NCI-H1092 (cell line): ENCODE results near the gene EVPLL.
"Not testable (repeated sequence)": the region's sequence is repeated elsewhere in the genome, so short reads cannot be mapped to it uniquely, and the experiment has no call there.

ENCODE experiments used
- DNase-seq: peaks from one replicate; lab custom pipeline; 2025; lab: John Stamatoyannopoulos, UW

EVPLL gene

DNA sequence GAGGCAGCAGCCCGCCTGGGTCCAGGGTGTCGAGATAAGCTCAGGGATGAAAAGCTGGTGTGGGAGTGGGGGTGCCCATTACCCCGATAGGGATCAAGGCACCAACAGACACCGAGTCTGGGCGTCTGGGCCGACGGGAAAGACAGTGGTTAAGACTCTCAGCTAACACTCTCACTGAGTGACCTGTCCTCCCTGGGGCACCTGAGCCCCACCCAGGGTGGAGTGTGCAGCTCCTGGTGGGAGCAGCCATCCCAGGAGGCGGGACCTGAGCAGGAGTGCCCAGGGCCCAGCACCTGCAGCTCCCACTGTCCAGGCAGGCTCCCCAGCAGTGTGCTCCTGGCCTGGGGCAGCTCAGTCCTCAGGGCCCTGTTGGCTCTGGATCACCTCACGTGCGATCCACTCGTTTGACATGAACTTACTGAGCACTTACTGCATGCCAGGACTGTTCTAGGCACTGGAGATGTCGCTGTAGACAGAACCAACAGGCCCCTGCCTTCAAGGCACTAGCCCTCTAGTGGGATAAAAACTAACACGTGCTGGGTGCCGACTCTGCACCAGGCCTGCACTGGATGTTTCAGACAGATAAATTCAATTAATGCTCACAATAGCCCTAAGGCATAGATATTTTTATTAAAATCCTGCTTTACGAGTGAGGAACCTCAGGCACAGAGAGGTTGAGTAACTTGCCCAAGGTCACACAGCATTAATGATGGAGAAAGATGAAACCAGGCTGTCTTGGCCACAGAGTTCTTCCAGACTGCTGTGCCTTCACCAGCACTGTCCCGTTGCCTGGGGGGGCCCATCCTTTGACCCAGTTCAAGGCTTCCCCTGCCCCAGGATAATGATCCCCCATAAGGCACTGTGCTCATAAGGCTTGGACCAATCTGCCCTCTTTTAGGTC lies 1.9 kb downstream of the EVPLL start:
- no peak for DNase-seq

DNA sequence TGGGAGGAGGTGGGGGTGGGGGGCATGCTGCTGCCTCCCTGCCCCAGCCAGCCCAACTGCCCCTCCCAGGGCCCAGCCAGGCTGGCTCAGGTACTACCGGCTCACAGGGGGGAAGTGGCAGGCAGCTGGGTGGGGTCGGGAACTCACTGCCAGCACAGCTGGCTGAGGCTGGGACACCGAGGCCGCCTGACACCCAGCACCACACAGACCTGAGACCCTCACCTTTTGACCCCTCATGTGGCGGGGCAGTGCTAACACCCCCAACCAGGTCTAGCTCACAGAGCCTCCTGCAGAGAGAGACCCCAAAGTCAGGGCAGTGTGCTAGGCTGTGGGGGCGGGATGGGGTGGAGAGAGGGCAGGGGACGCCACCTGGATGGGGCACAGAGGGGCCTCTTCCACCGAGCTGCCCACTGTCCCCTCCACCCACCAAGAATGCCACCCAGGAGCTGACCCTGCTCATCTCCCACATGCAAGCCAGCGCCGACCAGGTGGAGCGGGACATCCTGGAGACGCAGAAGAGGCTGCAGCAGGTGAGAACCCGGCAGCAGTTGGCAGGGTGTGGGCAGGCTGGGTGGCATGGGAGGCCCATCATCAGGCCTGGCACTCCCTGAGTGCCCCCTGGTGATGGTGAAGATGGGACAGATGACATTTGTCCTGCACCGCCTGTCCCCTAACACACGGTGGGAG lies 3.0 kb downstream of the EVPLL start:
- DNase-seq = no peak

DNA sequence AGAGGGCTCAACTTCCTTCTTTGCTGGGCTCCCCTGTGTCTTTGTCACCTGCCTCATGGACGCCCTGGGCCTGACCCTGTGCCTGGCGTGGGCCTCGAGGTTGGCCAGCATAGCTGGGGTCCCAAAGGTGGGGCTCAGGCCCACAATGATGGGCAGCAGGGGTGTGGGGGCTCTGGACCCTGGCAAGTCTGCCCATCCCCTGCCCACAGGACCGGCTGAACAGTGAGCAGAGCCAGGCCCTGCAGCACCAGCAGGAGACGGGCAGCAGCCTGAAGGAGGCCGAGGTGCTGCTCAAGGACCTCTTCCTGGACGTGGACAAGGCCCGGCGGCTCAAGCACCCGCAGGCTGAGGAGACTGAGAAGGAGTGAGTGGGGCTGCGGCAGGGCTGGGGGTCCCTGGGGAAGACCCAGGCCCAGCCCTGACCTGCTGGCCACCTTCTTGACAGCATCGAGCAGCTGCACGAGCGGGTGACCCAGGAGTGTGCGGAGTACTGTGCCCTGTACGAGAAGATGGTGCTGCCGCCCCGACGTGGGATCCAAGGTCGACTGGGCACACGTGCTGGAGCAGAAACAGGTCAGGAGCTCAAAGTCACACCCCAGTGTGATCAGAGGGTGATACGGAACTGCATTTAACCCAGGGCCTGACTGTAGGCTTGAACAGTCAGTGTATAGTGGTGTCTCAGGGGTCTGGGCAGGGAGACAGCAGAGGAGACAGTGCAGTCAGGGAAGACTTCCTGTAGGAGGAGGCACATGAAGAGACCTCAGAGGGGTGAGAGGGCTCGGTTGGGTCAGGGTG lies 3.8 kb downstream of the EVPLL start:
- DNase-seq = no peak

DNA sequence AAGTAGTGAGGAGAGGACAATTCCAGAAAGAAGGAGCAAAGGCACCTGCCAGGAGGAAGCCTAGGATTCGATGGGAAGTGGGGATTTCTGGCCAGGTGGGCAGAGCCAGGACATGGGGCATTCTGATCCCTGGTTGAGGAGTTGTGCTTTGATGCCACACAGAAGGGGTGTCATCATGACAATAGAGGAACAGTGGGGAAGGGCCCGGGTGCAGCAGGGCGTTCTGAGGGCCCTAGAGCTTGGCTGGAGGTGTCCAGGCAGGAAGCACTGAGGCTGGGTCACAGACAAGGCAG lies 4.3 kb downstream of the EVPLL start:
- DNase-seq = no peak

DNA sequence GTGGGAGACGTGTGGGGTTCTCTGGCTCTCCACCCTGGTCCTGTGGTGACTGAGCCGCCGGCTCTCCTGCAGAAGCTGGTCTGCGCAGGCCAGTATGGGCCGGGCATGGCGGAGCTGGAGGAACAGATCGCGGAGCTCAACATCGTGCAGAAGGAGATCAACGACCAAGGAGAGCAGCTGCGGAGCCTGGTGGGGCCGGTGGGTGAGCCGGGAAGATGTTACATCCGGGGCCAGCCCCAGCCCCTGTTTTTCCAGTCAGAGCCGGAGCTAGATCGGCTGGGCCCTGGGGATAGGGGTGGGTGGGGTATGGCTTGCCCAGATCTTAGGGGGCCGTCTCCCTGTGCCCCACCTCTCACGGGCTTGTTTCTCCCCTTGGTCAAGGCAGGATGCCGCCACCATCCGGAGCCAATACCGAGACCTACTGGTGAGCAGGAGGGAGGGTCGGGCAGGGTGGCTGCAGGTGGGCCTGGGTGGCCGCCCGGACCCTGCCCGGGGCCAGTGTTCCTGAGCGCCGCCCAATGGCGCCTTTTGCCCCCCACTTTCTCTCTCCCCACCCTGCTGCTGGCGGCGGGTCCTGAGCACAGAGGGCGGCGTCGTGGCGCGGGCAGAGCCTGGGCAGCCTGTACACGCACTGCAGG lies 5.0 kb downstream of the EVPLL start:
- no peak for DNase-seq

DNA sequence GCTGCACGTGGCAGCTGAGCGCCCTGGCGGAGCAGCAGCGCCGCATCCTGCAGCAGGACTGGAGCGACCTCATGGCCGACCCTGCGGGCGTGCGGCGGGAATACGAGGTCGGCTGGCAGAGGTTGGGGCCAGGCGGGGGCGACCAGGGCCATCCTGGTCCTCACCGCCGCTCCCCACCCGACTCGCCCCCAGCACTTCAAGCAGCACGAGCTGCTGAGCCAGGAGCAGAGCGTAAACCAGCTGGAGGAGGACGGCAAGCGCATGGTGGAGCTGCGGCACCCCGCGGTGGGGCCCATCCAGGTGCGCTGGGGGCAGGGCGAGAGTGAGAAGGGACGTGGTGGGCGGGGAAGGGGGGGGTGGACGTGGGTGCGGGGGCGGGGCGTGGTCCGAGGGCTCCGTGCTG lies 5.5 kb downstream of the EVPLL start:
- DNase-seq = peak; percentile 2

DNA sequence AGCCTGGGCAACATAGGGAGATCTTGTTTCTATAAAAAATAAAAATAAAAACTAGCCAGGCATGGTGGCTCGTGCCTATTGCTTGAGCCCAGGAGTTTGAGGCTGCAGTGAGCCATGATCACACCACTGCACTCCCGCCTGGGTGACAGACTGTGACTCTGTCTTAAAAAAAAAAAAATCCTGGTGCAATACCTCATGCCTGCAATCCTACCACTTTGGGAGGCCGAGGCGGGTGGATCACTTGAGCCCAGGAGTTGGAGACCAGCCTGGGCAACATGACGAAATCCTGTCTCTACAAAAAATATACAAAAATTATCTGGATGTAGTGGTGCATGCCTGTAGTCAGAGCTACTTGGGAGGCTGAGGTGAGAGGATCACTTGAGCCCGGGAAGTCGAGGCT lies 6.7 kb downstream of the EVPLL start:
- not testable (repeated sequence) for DNase-seq

DNA sequence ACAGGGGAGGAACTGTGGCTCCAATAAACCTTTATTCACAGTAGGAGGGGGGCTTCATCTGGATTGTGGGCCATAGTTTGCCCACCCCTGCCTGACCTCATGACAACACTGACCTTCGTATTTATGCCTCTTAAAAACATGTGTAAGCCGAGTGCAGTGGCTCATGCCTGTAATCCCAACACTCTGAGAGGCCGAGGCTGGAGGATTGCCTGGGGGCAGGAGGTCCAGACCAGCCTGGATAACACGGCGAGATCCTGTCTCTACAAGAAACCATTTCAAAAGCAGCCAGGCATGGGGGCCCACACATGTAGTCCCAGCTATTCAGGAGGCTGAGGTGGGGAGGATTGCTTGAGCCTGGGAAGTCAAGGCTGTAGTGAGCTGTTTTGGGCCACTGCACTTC lies 10.0 kb downstream of the EVPLL start:
- DNase-seq = not testable (repeated sequence)

DNA sequence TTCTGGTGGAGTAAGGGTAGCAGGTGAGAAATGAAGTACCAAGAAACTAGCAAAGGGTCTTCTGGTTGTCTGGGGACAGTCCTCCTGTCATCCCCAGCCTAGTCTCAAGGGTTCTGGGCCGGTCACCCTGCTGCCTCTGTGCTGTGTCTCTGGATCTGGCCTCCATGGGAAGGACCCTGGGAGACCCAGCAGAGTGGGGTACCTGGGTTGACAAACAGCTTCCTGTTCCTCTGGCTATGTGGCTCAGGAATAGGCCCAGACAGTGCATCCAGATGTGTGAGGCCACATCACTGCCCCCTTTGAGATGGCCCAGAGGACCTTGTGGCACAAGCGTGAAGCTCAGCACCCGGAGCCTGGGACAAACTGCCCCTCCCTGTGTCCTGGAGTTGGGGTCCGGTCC lies 10.7 kb downstream of the EVPLL start:
- not testable (repeated sequence) for DNase-seq

DNA sequence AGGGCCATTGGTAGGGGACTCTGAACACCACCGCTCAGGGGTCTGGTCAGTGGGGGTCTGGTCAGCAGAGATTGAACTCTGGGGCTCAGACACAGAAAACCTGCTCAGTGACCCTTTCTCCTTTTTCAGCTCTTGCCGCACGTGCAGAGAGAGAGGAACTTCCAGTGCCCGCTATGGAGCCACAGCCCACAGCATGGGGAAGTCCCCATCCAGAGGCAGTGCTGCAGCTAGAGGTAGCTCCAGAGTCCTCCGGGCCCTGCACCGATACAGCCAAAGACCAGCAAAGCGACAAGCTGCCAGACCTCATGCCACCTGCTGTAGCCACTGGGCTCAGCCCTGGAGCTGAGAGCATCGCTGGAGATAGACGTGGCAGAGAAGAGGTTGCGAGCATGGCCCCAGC lies 11.2 kb downstream of the EVPLL start:
- DNase-seq = not testable (repeated sequence)

DNA sequence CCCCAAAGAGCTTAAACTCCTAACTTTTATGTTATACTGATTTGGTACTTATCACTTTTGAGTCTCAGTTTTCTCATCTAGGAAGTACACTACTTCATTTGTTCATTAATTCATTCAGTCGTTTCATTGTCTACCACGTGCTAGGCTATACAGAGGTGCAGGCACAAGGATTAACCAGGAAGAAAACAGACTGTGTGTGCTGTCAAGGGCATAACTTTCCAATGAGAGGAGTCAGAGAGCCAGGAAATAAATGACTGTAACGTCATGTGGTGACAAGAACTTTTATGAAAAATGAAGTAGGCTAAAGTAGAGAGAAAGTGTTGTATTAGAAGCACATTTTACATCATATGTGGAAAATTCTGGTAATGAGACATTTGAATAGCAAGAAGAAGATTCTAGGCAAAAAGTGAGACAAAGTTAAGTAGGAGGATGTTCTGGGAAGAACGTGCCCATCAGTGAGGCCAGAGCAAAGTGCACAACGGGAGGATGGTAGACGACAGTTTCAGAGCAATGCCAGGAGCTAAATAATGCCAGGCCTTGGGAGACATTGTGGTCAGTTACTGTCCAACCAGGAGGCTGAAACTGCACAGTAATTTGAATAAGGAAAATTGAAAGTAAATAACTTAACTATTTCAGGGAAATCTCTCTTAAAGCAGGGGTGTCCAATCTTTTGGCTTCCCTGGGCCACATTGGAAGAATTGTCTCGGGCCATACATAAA lies 24.5 kb downstream of the EVPLL start:
- not testable (repeated sequence) for DNase-seq

DNA sequence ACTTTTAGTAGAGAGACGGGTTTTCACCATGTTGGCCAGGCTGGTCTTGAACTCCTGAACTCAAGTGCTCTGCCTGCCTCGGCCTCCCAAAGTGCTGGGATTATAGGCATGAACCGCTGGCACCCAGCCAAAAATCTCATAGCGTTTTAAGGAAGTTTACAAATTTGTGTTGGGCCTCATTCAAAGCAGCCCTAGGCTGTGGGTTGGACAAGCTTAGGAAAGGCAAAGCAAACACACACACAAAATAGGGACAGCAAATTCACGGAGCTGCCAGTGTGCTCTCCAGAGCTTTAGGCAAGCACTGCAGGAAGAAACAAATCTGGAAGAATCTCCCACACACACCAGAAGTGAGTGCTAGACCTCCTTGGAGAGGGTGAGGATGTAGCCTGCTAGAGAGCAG lies 25.6 kb downstream of the EVPLL start:
- not testable (repeated sequence) for DNase-seq

DNA sequence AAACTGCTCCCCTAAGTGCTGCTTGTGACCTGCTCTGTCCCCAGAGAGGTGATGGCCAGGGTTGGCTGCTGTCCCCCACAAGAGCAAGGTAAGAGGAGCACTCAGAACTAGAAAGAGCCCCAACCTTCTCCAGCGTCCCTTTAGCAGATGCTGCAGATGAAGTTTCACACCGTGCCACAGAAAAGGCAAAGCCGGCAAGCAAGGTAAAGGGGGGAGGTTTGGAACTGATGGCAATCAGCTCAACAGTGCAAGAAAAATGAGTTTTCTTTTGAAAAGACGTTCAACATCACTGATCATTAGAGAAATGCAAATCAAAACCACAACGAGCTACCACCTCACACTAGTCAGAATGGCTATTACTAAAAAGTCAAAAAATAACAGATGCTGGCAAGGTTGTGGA lies 26.0 kb downstream of the EVPLL start:
- not testable (repeated sequence) for DNase-seq

DNA sequence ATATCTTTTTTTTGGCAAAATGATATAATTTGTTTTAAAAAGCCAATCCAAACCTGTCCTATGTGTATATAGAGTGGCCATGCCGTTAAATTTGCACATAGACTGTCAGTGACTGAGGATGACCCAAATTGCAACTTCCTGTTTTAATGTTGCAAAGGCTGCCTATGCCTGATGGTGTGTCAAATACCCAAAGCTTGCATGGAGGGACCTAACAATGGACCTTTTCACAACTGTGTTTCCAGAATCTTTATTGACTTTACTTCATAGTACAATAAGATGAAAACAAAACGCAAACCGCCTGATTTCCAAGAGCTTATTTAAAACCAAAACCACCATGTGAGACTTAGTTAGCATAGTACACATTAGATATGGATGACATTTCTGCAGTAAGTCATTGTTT lies 31.3 kb downstream of the EVPLL start:
- not testable (repeated sequence) for DNase-seq

DNA sequence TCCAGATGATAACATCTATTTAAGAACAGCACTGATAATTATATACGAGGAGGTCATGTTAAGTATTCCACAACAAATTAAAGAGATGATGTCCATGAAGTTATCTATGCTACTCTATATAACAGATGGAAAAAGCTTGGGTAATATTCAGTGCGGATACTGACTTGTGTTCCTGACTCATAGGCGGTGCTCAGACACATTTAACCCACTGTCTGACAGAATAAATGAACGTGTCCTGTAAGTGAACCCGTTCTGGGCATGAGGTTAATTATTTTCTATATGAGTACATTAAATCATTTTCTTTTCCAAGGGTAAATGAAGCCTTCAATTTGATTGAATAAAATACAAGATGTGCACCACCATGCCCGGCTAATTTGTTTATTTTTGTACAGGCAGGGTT lies 31.7 kb downstream of the EVPLL start:
- DNase-seq = not testable (repeated sequence)

DNA sequence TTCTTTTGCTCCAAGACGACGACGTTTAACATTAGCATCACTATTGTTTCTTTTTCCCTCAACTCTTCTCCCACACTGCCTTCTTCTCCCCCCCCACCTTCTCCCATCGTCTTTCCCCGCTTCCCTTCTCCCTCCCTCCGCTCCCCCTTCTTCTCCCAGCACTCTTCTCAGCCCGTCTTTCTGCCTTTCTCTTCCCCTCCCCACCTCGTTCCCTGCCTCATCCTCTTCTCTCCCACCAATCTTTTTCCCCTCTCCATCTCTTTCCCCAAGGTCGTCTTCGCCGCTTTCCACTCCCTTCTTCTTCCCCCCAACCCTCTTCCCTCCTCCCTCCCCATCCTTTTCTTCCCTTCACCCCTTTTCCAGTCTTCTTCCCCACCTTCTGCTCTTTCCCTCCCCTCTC lies 33.2 kb downstream of the EVPLL start:
- not testable (repeated sequence) for DNase-seq

DNA sequence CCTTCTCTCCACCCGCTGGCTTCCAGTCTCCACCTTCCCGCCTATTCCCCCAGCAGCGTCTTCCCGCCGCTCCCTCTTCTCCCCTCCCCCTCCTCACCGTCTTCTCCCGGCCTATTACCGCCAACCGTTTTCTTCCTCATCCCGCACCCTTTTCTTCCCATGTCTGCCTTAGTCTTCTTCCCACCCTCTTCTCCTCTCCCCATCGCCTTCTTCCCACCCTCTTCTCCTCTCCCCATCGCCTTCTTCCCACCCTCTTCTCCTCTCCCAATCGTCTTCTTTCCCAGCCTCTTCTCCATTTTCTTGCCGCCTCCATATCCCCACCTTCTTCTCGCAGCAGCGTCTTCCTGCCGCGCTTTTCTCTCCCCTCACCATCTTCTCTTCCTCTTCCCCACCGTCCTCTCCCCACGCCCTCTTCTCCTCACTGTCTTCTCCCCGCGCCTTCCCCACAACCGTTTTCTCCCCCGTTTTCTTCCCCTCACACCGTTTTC lies 33.8 kb downstream of the EVPLL start:
- DNase-seq = not testable (repeated sequence)

DNA sequence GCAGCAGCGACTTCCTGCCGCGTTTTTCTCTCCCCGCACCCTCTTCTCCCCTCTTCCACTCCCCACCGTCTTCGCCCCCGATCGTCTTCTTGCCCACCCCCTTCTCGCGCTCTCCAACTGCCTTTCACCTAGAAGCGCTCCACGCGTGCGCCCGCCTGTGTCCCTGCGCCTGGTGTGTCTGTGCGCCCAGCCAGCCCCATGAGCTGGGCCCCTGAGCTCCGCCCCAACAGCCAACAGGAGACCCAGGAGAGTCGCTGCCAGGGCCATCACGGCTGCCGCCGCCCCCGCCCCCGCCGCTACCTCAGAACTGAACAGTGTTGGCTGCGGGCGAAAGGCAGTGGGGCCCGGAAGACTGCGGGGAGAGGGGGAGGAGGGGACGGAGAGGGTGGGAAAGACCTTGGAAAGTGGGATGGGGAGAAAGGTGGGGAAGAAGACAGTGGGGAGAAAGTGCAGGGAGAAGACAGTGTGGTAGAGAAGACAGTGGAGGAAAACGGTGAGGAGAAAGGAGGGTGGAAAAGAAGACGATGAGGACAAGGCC lies 34.5 kb downstream of the EVPLL start:
- DNase-seq = not testable (repeated sequence)

DNA sequence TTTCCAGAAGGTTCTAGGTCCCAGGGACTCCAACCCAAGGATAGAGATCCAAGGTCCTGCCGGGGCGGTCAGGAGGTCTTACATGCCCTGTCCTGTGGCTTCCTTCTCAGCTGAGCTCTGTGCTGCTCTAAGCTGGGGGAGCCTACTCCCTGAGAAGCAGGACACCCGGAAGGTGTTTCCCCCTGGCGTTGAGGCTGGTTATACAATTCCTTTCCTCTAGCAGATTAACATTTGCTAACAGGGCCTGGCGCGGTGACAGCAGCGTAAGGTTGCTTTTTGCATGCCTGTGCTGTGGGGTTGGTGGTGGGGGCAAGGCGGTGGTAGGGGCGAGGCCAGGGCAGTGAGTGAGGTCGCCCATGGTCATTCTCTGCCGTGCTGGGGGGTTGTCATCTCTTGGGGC lies 43.9 kb downstream of the EVPLL start:
- not testable (repeated sequence) for DNase-seq

DNA sequence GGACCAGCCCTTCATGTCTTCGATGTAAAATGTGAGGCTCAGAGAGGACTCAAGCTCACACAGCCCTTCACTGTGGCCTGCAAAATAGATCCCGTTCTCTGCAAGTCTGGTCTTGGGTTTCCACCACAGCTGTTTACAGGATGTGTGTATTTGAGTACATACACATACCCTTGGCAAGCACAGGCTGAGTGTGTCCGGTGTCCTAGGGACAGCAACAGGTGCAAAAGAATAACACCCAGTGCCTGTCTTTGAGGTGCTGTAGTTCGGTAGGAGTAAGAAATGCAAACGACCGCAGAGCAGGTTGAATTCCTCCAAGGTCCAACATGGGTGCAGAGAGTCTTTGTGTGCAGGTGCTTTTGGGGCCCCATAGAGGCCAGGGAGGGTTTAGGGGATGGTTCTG lies 44.9 kb downstream of the EVPLL start:
- not testable (repeated sequence) for DNase-seq

DNA sequence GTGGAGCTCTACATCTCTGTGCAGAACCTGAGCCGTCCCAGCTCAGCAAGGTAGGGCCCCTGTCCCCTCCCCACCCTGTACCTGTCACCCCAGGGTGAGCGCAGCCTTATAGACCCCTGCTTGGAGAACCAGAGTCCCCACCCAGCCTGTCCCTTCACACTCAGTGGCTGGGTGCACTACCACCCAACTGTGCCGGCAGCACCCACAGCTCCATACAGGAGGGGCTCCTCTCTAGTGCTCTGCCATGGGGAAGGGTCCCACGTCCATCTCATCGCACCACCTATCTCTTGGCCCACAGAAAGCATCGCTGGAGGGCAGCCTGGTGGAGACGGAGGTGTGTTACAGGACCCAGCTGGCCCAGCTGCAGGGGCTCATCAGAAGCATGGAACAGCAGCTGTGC lies 45.4 kb downstream of the EVPLL start:
- DNase-seq = not testable (repeated sequence)
